H1 (cell line): ENCODE results near the gene ARHGAP21. TPM values are rescaled to one million over a fixed set of nuclear protein-coding genes. Genes with fewer than 3 reads are reported as not detected.

Experiments used
- CTCF ChIA-PET: fragments of 300-600 bp; sonication (Branson Sonifier 250); formaldehyde crosslinking; loops from one replicate; lab custom pipeline; 2021; ENCODE audit not compliant: partially characterized antibody; lab: Charles Lee
- POLR2A ChIA-PET: fragments of 300-600 bp; sonication (Branson Sonifier 250); formaldehyde crosslinking; loops from one replicate; lab custom pipeline; 2021; ENCODE audit warnings: inconsistent platforms; ENCODE audit not compliant: partially characterized antibody; lab: Charles Lee
- DNase-seq, 2 experiments: peaks; one replicate each; pipeline versions ENCODE4 v3.0.0 to v3.0.0-alpha.2; 2010 to 2022; ENCODE audit warnings: low spot score in 2 of 2, low read depth in 1 of 2, mixed read lengths in 1 of 2
- FAIRE-seq: peaks from 2 replicates; lab custom pipeline; 2011; peaks lifted over from hg19 to GRCh38; lab: Jason Lieb, UNC
- H2AFZ ChIP-seq: 2 replicates; pipeline ENCODE4 v1.8.1; 2012; ENCODE audit warnings: low read length, inconsistent platforms
- H2AK5ac ChIP-seq: 2 replicates; pipeline ENCODE4 v1.6.1; 2013; ENCODE audit warnings: low read depth, low read length
- H2BK120ac ChIP-seq: replicated peaks from 2 replicates; pipeline ENCODE3; 2013; ENCODE audit warnings: low read depth, low read length, inconsistent platforms
- H2BK12ac ChIP-seq: 2 replicates; pipeline ENCODE4 v1.6.1; 2013; ENCODE audit warnings: low read depth, low read length
- H2BK15ac ChIP-seq: 2 replicates; pipeline ENCODE4 v1.6.1; 2013; ENCODE audit warnings: low read length
- H2BK20ac ChIP-seq: 2 replicates; pipeline ENCODE4 v1.6.1; 2013; ENCODE audit warnings: low read length
- H2BK5ac ChIP-seq: 2 replicates; pipeline ENCODE4 v1.6.1; 2013; ENCODE audit warnings: low read depth, low read length
- H3K14ac ChIP-seq: 2 replicates; pipeline ENCODE4 v1.6.1; 2013; ENCODE audit warnings: inconsistent platforms; ENCODE audit not compliant: insufficient read length
- H3K18ac ChIP-seq: 2 replicates; pipeline ENCODE4 v1.6.1; 2013; ENCODE audit warnings: low read length; ENCODE audit errors: extremely low read depth
- H3K23ac ChIP-seq: 2 replicates; pipeline ENCODE4 v1.6.1; 2013; ENCODE audit warnings: inconsistent platforms; ENCODE audit not compliant: insufficient read length
- H3K23me2 ChIP-seq: 2 replicates; pipeline ENCODE4 v1.6.1; 2013; ENCODE audit warnings: low read depth, low read length
- H3K27ac ChIP-seq: 2 replicates; pipeline ENCODE4 v1.6.1; 2011; ENCODE audit warnings: low read depth, low read length, inconsistent platforms
- H3K27me3 ChIP-seq, 4 experiments: replicated peaks in 1 of 4; 1 replicate in 1 of 4; 2 replicates in 3 of 4; pipeline versions ENCODE4 v1.6.1 to v1.8.1; 2011 to 2013; ENCODE audit warnings: low read length in 3 of 4, mild to moderate bottlenecking in 3 of 4, inconsistent platforms in 2 of 4, mixed read lengths in 2 of 4, moderate library complexity in 1 of 4; ENCODE audit not compliant: control insufficient read depth in 3 of 4, insufficient read depth in 3 of 4; ENCODE audit errors: extremely low read depth in 1 of 4
- H3K36me3 ChIP-seq, 4 experiments: 2 replicates each; pipeline versions ENCODE4 v1.6.1 to v1.8.1; 2011 to 2013; ENCODE audit warnings: mild to moderate bottlenecking in 4 of 4, low read length in 3 of 4, moderate library complexity in 2 of 4, control low read depth in 1 of 4, inconsistent platforms in 1 of 4; ENCODE audit not compliant: insufficient read depth in 4 of 4, control insufficient read depth in 2 of 4
- H3K4ac ChIP-seq: replicated peaks from 2 replicates; pipeline ENCODE3; 2013; ENCODE audit warnings: low read length, low read depth, mixed read lengths, inconsistent platforms; ENCODE audit not compliant: insufficient read length
- H3K4me1 ChIP-seq, 4 experiments: replicated peaks in 1 of 4; 1 replicate in 1 of 4; 2 replicates in 3 of 4; pipeline versions ENCODE4 v1.6.1 to v1.8.1; 2011 to 2013; ENCODE audit warnings: low read length in 3 of 4, inconsistent platforms in 2 of 4, mixed read lengths in 1 of 4; ENCODE audit not compliant: insufficient read depth in 4 of 4, control insufficient read depth in 3 of 4
- H3K4me2 ChIP-seq, 2 experiments: 2 replicates each; pipeline versions ENCODE4 v1.6.1 to v1.8.1; 2011 to 2013; ENCODE audit warnings: low read depth in 2 of 2, low read length in 2 of 2, control low read depth in 1 of 2, inconsistent platforms in 1 of 2, mild to moderate bottlenecking in 1 of 2; ENCODE audit not compliant: insufficient read depth in 1 of 2
- H3K4me3 ChIP-seq, 4 experiments: fragments of 200-600, 300-600 bp in 1 of 4; sonication (generic), shearing (Covaris generic), sonication (Bioruptor Twin) in 1 of 4; 2 replicates each; pipeline versions ENCODE4 v1.5.1 to v1.8.1; 2011 to 2016; ENCODE audit warnings: low read length in 4 of 4, low read depth in 3 of 4, control low read depth in 2 of 4, inconsistent platforms in 2 of 4, mild to moderate bottlenecking in 2 of 4, mixed read lengths in 1 of 4, moderate library complexity in 1 of 4; ENCODE audit not compliant: insufficient read depth in 2 of 4; ENCODE audit errors: extremely low read depth in 1 of 4
- H3K56ac ChIP-seq: replicated peaks from 2 replicates; pipeline ENCODE3; 2013; ENCODE audit warnings: low read depth, mild to moderate bottlenecking, mixed read lengths, low read length, inconsistent platforms; ENCODE audit not compliant: insufficient read length
- H3K79me1 ChIP-seq: 2 replicates; pipeline ENCODE4 v1.6.1; 2013; ENCODE audit warnings: low read depth, low read length, control low read depth
- H3K79me2 ChIP-seq, 2 experiments: 2 replicates each; pipeline versions ENCODE4 v1.6.1 to v1.8.1; 2012 to 2013; ENCODE audit warnings: low read length in 2 of 2, mild to moderate bottlenecking in 2 of 2, inconsistent platforms in 1 of 2; ENCODE audit not compliant: insufficient read depth in 2 of 2, control insufficient read depth in 1 of 2
- H3K9ac ChIP-seq, 4 experiments: replicated peaks in 1 of 4; 1 replicate in 1 of 4; 2 replicates in 3 of 4; pipeline versions ENCODE4 v1.6.1 to v1.8.1; 2011 to 2013; ENCODE audit warnings: low read depth in 3 of 4, low read length in 3 of 4, control low read depth in 2 of 4, mild to moderate bottlenecking in 2 of 4, moderate library complexity in 2 of 4, inconsistent platforms in 1 of 4; ENCODE audit errors: extremely low read depth in 1 of 4
- H3K9me3 ChIP-seq, 2 experiments: 2 replicates each; pipeline versions ENCODE4 v1.6.1 to v1.8.1; 2012 to 2013; ENCODE audit warnings: mild to moderate bottlenecking in 2 of 2, moderate library complexity in 2 of 2, control low read depth in 1 of 2, inconsistent platforms in 1 of 2, low read depth in 1 of 2, low read length in 1 of 2, mixed read lengths in 1 of 2; ENCODE audit not compliant: insufficient read depth in 2 of 2
- H4K20me1 ChIP-seq, 2 experiments: replicated peaks in 1 of 2; 2 replicates each; pipeline versions ENCODE3 to v1.8.1; 2011 to 2013; ENCODE audit warnings: inconsistent platforms in 2 of 2, low read length in 2 of 2, mild to moderate bottlenecking in 1 of 2; ENCODE audit not compliant: insufficient read depth in 2 of 2, control insufficient read depth in 1 of 2
- H4K5ac ChIP-seq: 2 replicates; pipeline ENCODE4 v1.6.1; 2013; ENCODE audit warnings: low read length, low read depth, mixed read lengths, inconsistent platforms; ENCODE audit not compliant: insufficient read length
- H4K8ac ChIP-seq: 2 replicates; pipeline ENCODE4 v1.8.0; 2013; ENCODE audit warnings: mild to moderate bottlenecking, moderate library complexity, low read length, inconsistent platforms; ENCODE audit not compliant: insufficient read depth; ENCODE audit errors: extremely low read depth
- H4K91ac ChIP-seq: replicated peaks from 2 replicates; pipeline ENCODE3; 2013; ENCODE audit warnings: low read length, mixed read lengths, inconsistent platforms; ENCODE audit not compliant: insufficient read length
- CHD2 ChIP-seq: IDR thresholded peaks from 2 replicates; pipeline ENCODE4 v1.6.1; 2012; ENCODE audit warnings: low read length, improper control_type of control experiment
- E2F6 ChIP-seq: IDR thresholded peaks from 2 replicates; pipeline ENCODE4 v1.6.1; 2012; ENCODE audit warnings: inconsistent platforms
- EP300 ChIP-seq, 2 experiments: IDR thresholded peaks; 1 replicate in 1 of 2; 2 replicates in 1 of 2; pipeline ENCODE4 v1.6.1; 2011 to 2012; ENCODE audit warnings: low read depth in 2 of 2, low read length in 2 of 2, mild to moderate bottlenecking in 2 of 2, borderline replicate concordance in 1 of 2, inconsistent platforms in 1 of 2, moderate library complexity in 1 of 2
- RXRA ChIP-seq: IDR thresholded peaks from 2 replicates; pipeline ENCODE4 v1.6.1; 2011; ENCODE audit warnings: low read depth, mild to moderate bottlenecking, low read length, moderate library complexity; ENCODE audit not compliant: insufficient read depth
- WGBS, 2 experiments: shearing (Covaris generic) in 1 of 2; methylation state at CpG; one replicate each; pipeline versions ENCODE4 v1.1.6 to v1.1.7; 2013 to 2015; ENCODE audit warnings: low lambda C conversion rate in 2 of 2, mixed read lengths in 2 of 2, inconsistent platforms in 1 of 2, low coverage in 1 of 2, missing lambda C conversion rate in 1 of 2; ENCODE audit not compliant: insufficient replicate concordance in 2 of 2, insufficient coverage in 1 of 2, insufficient read length in 1 of 2; ENCODE audit errors: extremely low coverage in 1 of 2, missing lambda C conversion rate in 1 of 2; 5-methylcytosine and 5-hydroxymethylcytosine counted together
- polyA plus RNA-seq, 7 experiments: library from polyadenylated mRNA; depleted of rRNA in 3 of 7; stranded (reverse) in 5 of 7; unstranded in 2 of 7; fragments of >200 nt in 5 of 7; fragments of 200-250 nt in 2 of 7; gene quantifications; 1 replicate in 5 of 7; 2 replicates in 1 of 7; 4 replicates in 1 of 7; pipeline versions ENCODE4 v1.2.1 to v1.2.3, GENCODE V29; 2011 to 2013; ENCODE audit warnings: missing spikeins in 2 of 7, mixed read lengths in 2 of 7
- total RNA-seq: library from RNA; stranded (reverse); fragmentation: NEBNext Ultra II Directional; extraction: Animal tissue kit (Norgen Biotek cat#: 25700); gene quantifications from 2 replicates; pipeline ENCODE4 v1.2.1, GENCODE V29; 2021

The ARHGAP21 gene
- total and polyA plus RNA-seq, 2 of the 8 experiments (the other 6 are each of a cell fraction or from before 2014, with no cell fraction given), result 14.4 to 35.3 TPM

GRCh38 chr10:24551161-24551560, 172.5 kb downstream of the ARHGAP21 start:
- no peak overlapping the region for H2AFZ ChIP-seq
- no peak overlapping the region for H2BK120ac ChIP-seq
- DNase-seq (no peak), FAIRE-seq (no peak)
- no peaks in the 10 kb centered on the region for H3K79me1 ChIP-seq
- H3K56ac ChIP-seq, result no peak overlapping the region
- H2BK20ac ChIP-seq, result no peak overlapping the region
- H3K36me3 ChIP-seq, result no peaks in the 10 kb centered on the region; a peak in 1 of 8 replicates
- no peak overlapping the region for H2BK15ac ChIP-seq
- peaks cover 6 to 11% (median 7%) of the 10 kb centered on the region in 4 experiments; a peak in 6 of 7 replicates for H3K4me1 ChIP-seq
- no peaks in the 10 kb centered on the region for H3K27me3 ChIP-seq
- H2BK5ac ChIP-seq, result no peak overlapping the region
- no peak overlapping the region for H4K8ac ChIP-seq
- no peak overlapping the region for H4K91ac ChIP-seq
- H3K23me2 ChIP-seq, result 0 out of 2 replicates have a peak, but pooled peaks cover 2% of the 10 kb centered on the region
- TF ChIP-seq E2F6 (no peak), RXRA (no peak), CHD2 (no peak), EP300 (IDR thresholded peaks at IDR 0.05; ENCODE audit: borderline replicate concordance in 1 of 2, low read depth in 2 of 2, low read length in 2 of 2) (no peak)
- no peak overlapping the region for H3K9ac ChIP-seq
- no peak overlapping the region for H2BK12ac ChIP-seq
- H2AK5ac ChIP-seq, result no peak overlapping the region
- H3K79me2 ChIP-seq, result no peaks in the 10 kb centered on the region
- no peak overlapping the region for H3K4ac ChIP-seq
- no peak overlapping the region for H4K5ac ChIP-seq
- peak overlapping the region; percentile 2 to 27; a peak in 1 of 4 replicates for H3K4me2 ChIP-seq
- no peak overlapping the region for H3K4me3 ChIP-seq
- no peak overlapping the region for H3K27ac ChIP-seq
- H3K23ac ChIP-seq, result no peak overlapping the region
- H4K20me1 ChIP-seq, result peaks cover 0 to 1% of the 10 kb centered on the region in 2 experiments
- H3K9me3 ChIP-seq, result no peaks in the 10 kb centered on the region
- 100% methylated on average over 2 of the region's 2 CpGs; no CpG with 5 or more reads in 1 of the 2 experiments for WGBS, 2 experiments
- 0 out of 2 replicates have a peak overlapping the region, but pooled peaks have one; percentile 48 for H3K18ac ChIP-seq
- ChIA-PET POLR2A (interaction anchor here (1.1 kb wide), 1 partner anchor 119 kb away, joined by 3 read pairs; no protein-coding TSS in a partner anchor), CTCF (interaction anchor here (0.6 to 2.5 kb wide), 3 partner anchors 32 to 557 kb away, joined by 4 to 16 read pairs (median 6); no protein-coding TSS in a partner anchor)
- H3K14ac ChIP-seq, result no peak overlapping the region
